Urinary bladder (tissue), 4 donors: Measurements from ENCODE around the gene CCDC18. TPM values are rescaled to one million over a fixed set of nuclear protein-coding genes. Genes with fewer than 3 reads are reported as not detected.
"Not testable (repeated sequence)": the region's sequence is repeated elsewhere in the genome, so short reads cannot be mapped to it uniquely, and the experiment has no call there.

Experiments
- DNase-seq: peaks from one replicate; pipeline ENCODE4 v3.0.0-alpha.2; 2015; ENCODE audit errors: extremely low spot score
- H3K27ac ChIP-seq: one replicate; pipeline ENCODE4 v1.5.1; 2013; ENCODE audit warnings: low read depth, mild to moderate bottlenecking, moderate library complexity
- H3K36me3 ChIP-seq: one replicate; pipeline ENCODE4 v1.6.1; 2013; ENCODE audit warnings: mild to moderate bottlenecking, moderate library complexity; ENCODE audit not compliant: insufficient read depth
- H3K4me1 ChIP-seq: one replicate; pipeline ENCODE4 v1.6.1; 2013; ENCODE audit warnings: mild to moderate bottlenecking, moderate library complexity; ENCODE audit not compliant: insufficient read depth
- H3K4me3 ChIP-seq: one replicate; pipeline ENCODE4 v1.5.1; 2013; ENCODE audit warnings: low read depth, low read length
- WGBS: extraction: QIAGEN DNeasy Blood & Tissue Kit; methylation state at CpG from one replicate; pipeline ENCODE4 v1.1.7; 2013; 5-methylcytosine and 5-hydroxymethylcytosine counted together
- polyA plus RNA-seq: library from polyadenylated mRNA; stranded (reverse); fragments of 200-250 nt; gene quantifications from one replicate; pipeline ENCODE4 v1.2.3, GENCODE V29; 2013
- total RNA-seq: library from RNA; depleted of rRNA; stranded (reverse); fragments of >200 nt; gene quantifications from one replicate; pipeline ENCODE4 v1.2.3, GENCODE V29; 2014
- donor health status: healthy with polysubstance abuse.
- donor health status: healthy.

Gene CCDC18
- total and polyA plus RNA-seq, 2 donors: 2.2 to 16.7 TPM

GRCh38 chr1:93237021-93237420 lies 56.5 kb downstream of the CCDC18 start:
- DNase-seq: no peak
- no peaks in the 10 kb centered on the region for H3K36me3 ChIP-seq
- H3K4me1 ChIP-seq: no peaks in the 10 kb centered on the region
- H3K4me3 ChIP-seq: no peak overlapping the region
- H3K27ac ChIP-seq: no peak overlapping the region

GRCh38 chr1:93238425-93238824 lies 57.9 kb downstream of the CCDC18 start:
- DNase-seq: no peak
- Histone ChIP-seq H3K27ac (no peak overlapping the region), H3K4me1 (no peaks in the 10 kb centered on the region), H3K4me3 (no peak overlapping the region), H3K36me3 (no peaks in the 10 kb centered on the region)
- 94% methylated on average over 1 of the region's 1 CpG for WGBS

- no peaks in the 10 kb centered on the region for H3K4me1 ChIP-seq
- H3K4me3 ChIP-seq: no peak overlapping the region
- no peak overlapping the region for H3K27ac ChIP-seq
- WGBS: 92% methylated on average over 3 of the region's 3 CpGs
- DNase-seq: no peak
- H3K36me3 ChIP-seq: no peaks in the 10 kb centered on the region
Observed at GRCh38 chr1:93239863-93240262, 59.3 kb downstream of the CCDC18 start.

GRCh38 chr1:93243233-93243632 lies 62.7 kb downstream of the CCDC18 start:
- not testable (repeated sequence) for DNase-seq, H3K4me1 ChIP-seq
- WGBS: 98% methylated on average over 3 of the region's 3 CpGs

DNA sequence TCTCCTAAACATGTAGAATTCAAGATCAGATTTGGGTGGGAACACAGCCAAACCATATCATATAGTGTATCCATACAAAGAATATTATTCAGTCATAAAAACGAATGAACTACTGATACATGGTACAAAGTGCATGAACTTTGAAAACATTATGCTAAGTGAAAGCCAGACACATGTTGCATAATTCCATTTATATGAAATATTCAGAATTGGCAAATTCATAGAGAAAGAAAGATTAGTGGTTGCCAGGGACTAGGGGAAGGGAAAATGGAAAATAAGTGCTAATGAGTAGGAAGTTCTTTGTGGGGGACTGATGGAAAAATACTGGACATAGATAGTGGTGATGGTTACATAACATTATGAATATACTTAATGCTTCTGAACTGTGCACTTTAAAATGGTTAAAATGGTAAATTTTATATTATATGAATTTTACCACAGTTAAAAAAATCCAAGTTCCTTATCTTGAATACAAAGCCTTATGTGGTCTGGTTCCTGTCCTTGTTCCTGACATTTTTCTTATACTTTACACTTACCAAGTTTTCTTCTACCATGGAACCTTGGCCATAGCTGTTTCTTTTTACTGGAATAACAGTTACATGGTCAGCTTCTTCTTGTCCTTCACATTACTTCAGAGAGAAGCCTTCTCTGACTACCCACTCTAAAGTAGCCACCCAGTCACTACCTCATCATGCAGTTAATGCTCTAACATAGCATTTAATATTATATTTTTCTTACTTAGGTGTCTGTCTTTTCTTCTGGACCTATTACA lies 64.0 kb downstream of the CCDC18 start:
- WGBS: 70% methylated on average over 1 of the region's 1 CpG
- no peak for DNase-seq
- Histone ChIP-seq H3K36me3 (no peaks in the 10 kb centered on the region), H3K4me1 (no peaks in the 10 kb centered on the region), H3K27ac (no peak overlapping the region), H3K4me3 (no peak overlapping the region)

More at GRCh38 chr1:93243233-93243632, 62.7 kb downstream of the CCDC18 start:
- H3K27ac ChIP-seq, H3K36me3 ChIP-seq, H3K4me3 ChIP-seq: not testable (repeated sequence)

GRCh38 chr1:93251966-93252365 lies 71.4 kb downstream of the CCDC18 start:
- 100% methylated on average over 1 of the region's 1 CpG for WGBS
- H3K27ac ChIP-seq: no peak overlapping the region
- H3K4me3 ChIP-seq: no peak overlapping the region
- no peaks in the 10 kb centered on the region for H3K4me1 ChIP-seq
- no peak for DNase-seq
- no peaks in the 10 kb centered on the region for H3K36me3 ChIP-seq

DNA sequence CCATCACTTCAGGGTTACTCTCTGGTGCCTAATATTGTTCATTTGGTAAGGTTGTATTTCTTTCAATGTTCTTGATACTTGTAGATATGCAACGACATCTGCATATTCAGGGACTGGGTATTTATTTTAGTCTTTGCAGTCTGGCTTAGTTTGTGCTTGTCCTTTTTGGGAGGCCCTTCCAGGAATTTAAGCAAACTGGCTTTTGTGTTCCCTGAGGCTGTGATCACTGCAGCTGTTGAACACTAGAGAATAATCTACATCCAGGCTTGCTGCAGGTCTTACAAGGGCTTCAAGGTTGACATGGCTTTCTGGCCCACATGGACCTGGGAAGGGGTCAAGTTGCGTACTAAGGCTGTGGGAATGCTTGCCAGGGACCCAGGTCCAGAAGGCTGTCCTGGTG lies 72.1 kb downstream of the CCDC18 start:
- H3K36me3 ChIP-seq: no peaks in the 10 kb centered on the region
- H3K27ac ChIP-seq: no peak overlapping the region
- no peaks in the 10 kb centered on the region for H3K4me1 ChIP-seq
- WGBS: 94% methylated on average over 2 of the region's 2 CpGs
- no peak overlapping the region for H3K4me3 ChIP-seq
- no peak for DNase-seq

DNA sequence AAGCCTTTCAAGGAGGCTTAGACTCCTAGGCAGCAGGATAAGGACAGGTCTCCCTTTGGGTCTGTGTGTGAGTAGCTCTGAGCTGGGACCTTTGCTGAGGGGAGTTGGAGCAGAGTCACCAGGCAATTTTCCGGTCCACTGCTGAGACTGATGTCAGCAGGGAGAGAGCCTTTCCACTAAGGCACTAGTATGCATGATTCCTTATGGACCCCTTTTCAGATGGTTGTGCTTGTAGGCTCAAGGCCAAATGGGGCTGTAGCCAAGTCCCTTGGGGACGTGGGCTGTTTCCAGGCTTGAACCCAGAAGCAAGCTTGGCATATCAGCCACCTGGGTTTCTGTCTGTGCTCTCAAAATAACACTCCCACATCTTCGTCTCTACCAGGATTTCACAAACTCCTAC lies 73.0 kb downstream of the CCDC18 start:
- WGBS: 69% methylated on average over 3 of the region's 3 CpGs

GRCh38 chr1:93255222-93256079 lies 74.9 kb downstream of the CCDC18 start:
- DNase-seq: no peak
- Histone ChIP-seq H3K4me1 (no peaks in the 10 kb centered on the region), H3K4me3 (no peak overlapping the region), H3K36me3 (no peaks in the 10 kb centered on the region), H3K27ac (no peak overlapping the region)
- 86% methylated on average over 8 of the region's 8 CpGs for WGBS

More for the DNA sequence above, 73.0 kb downstream of the CCDC18 start:
- Histone ChIP-seq H3K36me3 (no peaks in the 10 kb centered on the region), H3K4me3 (no peak overlapping the region), H3K27ac (no peak overlapping the region), H3K4me1 (no peaks in the 10 kb centered on the region)
- no peak for DNase-seq

GRCh38 chr1:93256433-93256832 lies 75.9 kb downstream of the CCDC18 start:
- no peak for DNase-seq
- H3K4me1 ChIP-seq: no peaks in the 10 kb centered on the region
- WGBS: 94% methylated on average over 2 of the region's 2 CpGs
- no peaks in the 10 kb centered on the region for H3K36me3 ChIP-seq
- H3K4me3 ChIP-seq: no peak overlapping the region
- H3K27ac ChIP-seq: no peak overlapping the region

- DNase-seq: no peak
- Histone ChIP-seq H3K4me1 (no peaks in the 10 kb centered on the region), H3K36me3 (peaks cover 2% of the 10 kb centered on the region), H3K4me3 (no peak overlapping the region), H3K27ac (no peak overlapping the region)
Observed at GRCh38 chr1:93257889-93258288, 77.4 kb downstream of the CCDC18 start.

DNA sequence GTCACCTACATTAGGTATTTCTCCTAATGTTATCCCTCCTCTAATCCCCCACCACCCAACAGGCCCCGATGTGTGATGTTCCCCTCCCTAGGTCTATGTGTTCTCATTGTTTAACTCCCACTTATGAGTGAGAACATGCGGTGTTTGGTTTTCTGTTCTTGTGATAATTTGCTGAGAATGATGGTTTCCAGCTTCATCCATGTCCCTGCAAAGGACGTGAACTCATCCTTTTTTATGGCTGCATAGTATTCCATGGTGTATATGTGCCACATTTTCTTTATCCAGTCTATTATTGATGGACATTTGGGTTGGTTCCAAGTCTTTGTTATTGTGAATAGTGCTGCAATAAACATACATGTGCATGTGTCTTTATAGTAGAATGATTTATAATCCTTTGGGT lies 80.2 kb downstream of the CCDC18 start:
- 97% methylated on average over 3 of the region's 3 CpGs for WGBS
- DNase-seq, H3K4me3 ChIP-seq: not testable (repeated sequence)

GRCh38 chr1:93262645-93263044 lies 82.1 kb downstream of the CCDC18 start:
- over 99% methylated on average over 3 of the region's 3 CpGs for WGBS
- DNase-seq: no peak
- peaks cover 2% of the 10 kb centered on the region for H3K36me3 ChIP-seq
- no peak overlapping the region for H3K27ac ChIP-seq
- H3K4me1 ChIP-seq: no peaks in the 10 kb centered on the region
- H3K4me3 ChIP-seq: no peak overlapping the region

More for the DNA sequence above, 80.2 kb downstream of the CCDC18 start:
- H3K4me1 ChIP-seq, H3K36me3 ChIP-seq, H3K27ac ChIP-seq: not testable (repeated sequence)

DNA sequence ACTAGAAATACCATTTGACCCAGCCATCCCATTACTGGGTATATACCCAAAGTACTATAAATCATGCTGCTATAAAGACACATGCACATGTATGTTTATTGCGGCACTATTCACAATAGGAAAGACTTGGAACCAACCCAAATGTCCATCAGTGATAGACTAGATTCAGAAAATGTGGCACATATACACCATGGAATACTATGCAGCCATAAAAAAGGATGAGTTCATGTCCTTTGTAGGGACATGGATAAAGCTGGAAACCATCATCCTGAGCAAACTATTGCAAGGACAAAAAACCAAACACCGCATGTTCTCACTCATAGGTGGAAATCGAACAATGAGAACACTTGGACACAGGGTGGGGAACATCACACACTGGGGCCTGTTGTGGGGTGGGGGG lies 88.4 kb downstream of the CCDC18 start:
- 98% methylated on average over 3 of the region's 3 CpGs for WGBS
- not testable (repeated sequence) for H3K36me3 ChIP-seq, H3K4me3 ChIP-seq

More for the DNA sequence above, 88.4 kb downstream of the CCDC18 start:
- H3K27ac ChIP-seq, H3K4me1 ChIP-seq, DNase-seq: not testable (repeated sequence)
